ENCODE measurements around the gene MEIS3.

The MEIS3 gene

DNA sequence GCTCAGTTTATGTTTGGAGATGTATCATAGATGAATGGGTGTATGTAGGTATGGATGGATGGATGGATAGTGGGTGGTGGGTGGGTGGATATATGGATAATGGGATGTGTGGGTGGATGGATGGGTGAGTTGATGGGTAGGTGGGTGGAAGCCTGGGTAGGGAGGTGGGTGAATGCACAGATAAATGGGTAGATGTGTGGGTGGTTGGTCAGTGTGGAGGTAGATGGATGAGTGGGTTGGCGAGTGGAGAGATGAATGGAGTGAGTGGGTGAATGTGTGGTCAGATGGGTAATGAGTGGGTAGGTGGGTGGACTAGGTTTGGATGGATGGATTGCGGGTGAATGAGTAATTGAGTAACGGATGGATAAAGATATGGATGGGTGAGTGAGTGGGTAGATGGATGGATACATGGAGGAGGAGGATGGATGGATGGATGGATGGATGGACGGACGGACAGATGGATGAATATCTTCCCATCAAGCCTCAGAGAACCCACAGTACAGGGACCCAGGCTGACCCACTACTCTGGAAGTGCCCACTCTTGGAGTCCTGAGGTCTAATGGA is 13.4 kb downstream of the MEIS3 start:
- Histone ChIP-seq H3K4me1 (ENCODE audit: insufficient read depth, insufficient read length) (peaks cover 4% of the 10 kb centered on the region), H3K4me3 (ENCODE audit: insufficient read length, low read depth) (no peak overlapping the region), H3K27me3 (ENCODE audit: insufficient read depth, insufficient read length) (no peaks in the 10 kb centered on the region), H3K9ac (ENCODE audit: insufficient read length, low read depth) (no peak overlapping the region), H3K9me3 (ENCODE audit: insufficient read depth, low read length) (no peaks in the 10 kb centered on the region), H3K36me3 (ENCODE audit: insufficient read depth, insufficient read length, low read length) (peaks cover 29% of the 10 kb centered on the region)
- TF ChIP-seq SUZ12 (IDR thresholded peaks at IDR 0.05; ENCODE audit: extremely low read depth, insufficient read depth, insufficient read length) (no peak), YY1 (IDR thresholded peaks at IDR 0.05; ENCODE audit: insufficient read depth, insufficient read length) (no peak)
- no peak for DNase-seq (ENCODE audit: low read depth, low spot score)

DNA sequence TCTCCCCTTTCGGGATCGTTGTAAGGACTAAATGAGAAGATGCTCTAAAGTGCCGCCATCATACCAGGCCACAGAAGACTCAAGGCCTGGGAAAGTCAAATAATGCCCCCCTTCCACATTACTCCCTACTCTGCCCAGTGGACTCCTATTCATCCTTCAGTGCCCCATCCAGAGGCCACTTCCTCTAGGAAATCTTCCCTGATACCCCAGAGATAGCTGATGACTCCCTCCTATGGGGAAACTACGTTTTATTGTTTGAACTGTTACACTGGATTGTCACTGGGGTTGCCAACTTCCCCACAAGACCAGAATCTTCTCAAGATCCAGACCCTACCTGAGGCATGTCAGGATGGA is 14.2 kb downstream of the MEIS3 start:
- H3K9me3 ChIP-seq (ENCODE audit: insufficient read depth, low read length) = no peaks in the 10 kb centered on the region
- DNase-seq (ENCODE audit: low read depth, low spot score) = no peak
- no peak overlapping the region for H3K4me3 ChIP-seq (ENCODE audit: insufficient read length, low read depth)
- TF ChIP-seq YY1 (IDR thresholded peaks at IDR 0.05; ENCODE audit: insufficient read depth, insufficient read length) (no peak), ZNF274 (IDR thresholded peaks at IDR 0.05; ENCODE audit: low read depth, low read length) (no peak), SUZ12 (IDR thresholded peaks at IDR 0.05; ENCODE audit: extremely low read depth, insufficient read depth, insufficient read length) (no peak)
- H3K9ac ChIP-seq (ENCODE audit: insufficient read length, low read depth) = no peak overlapping the region
- H3K36me3 ChIP-seq (ENCODE audit: insufficient read depth, insufficient read length, low read length) = peaks cover 29% of the 10 kb centered on the region
- H3K4me1 ChIP-seq (ENCODE audit: insufficient read depth, insufficient read length) = peaks cover 4% of the 10 kb centered on the region
- H3K27me3 ChIP-seq (ENCODE audit: insufficient read depth, insufficient read length) = no peaks in the 10 kb centered on the region

DNA sequence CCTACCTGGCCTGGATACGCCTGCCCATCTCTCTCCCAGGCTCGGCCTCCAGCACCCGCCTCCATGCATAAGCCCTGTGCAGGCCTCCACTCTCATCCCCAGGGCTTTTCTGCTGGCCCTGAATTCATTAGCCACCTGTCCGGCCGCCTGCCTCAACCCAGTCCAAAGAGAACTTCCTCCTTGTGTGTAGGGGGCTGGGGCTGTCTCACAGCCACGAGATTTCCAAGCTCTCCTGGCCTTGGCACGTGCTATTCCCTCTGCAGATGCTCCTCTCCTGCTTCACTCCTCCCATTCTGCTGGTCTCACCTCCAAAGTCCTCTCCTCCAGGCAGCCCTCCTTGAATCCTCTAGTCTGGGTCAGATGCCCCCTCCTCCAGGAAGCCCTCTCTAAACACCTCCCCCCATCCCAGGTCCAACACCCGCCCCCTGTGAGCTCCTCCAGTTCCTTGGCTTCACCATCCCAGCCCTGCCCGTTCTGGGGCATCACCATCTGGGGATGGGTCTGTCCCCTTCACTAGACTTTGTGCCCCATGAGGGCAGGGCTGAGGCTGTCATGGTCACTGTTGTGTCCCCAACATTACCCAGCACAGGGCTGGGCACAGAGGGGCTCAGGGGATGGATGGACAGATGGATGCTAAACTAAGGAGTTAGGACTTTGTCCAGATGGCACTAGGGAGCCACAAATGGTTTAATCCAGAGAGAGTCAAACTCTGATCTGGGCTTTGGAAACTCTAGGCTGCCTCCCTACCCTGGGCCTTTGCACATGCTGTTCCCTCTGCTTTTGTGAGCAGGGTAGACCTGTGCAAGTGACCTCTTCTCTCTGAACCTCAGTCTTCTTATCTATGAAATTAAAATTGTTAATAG is 14.8 kb downstream of the MEIS3 start:
- no peak for DNase-seq (ENCODE audit: low read depth, low spot score)
- H3K9ac ChIP-seq (ENCODE audit: insufficient read length, low read depth) = no peak overlapping the region
- peaks cover 4% of the 10 kb centered on the region for H3K4me1 ChIP-seq (ENCODE audit: insufficient read depth, insufficient read length)
- no peaks in the 10 kb centered on the region for H3K27me3 ChIP-seq (ENCODE audit: insufficient read depth, insufficient read length)
- no peak overlapping the region for H3K4me3 ChIP-seq (ENCODE audit: insufficient read length, low read depth)
- H3K9me3 ChIP-seq (ENCODE audit: insufficient read depth, low read length) = no peaks in the 10 kb centered on the region
- H3K36me3 ChIP-seq (ENCODE audit: insufficient read depth, insufficient read length, low read length) = peaks cover 29% of the 10 kb centered on the region
- no peak for TF ChIP-seq SUZ12 (IDR thresholded peaks at IDR 0.05; ENCODE audit: extremely low read depth, insufficient read depth, insufficient read length)
- no peak for TF ChIP-seq YY1 (IDR thresholded peaks at IDR 0.05; ENCODE audit: insufficient read depth, insufficient read length)
- TF ChIP-seq ZNF274 (IDR thresholded peaks at IDR 0.05; ENCODE audit: low read depth, low read length) = no peak

DNA sequence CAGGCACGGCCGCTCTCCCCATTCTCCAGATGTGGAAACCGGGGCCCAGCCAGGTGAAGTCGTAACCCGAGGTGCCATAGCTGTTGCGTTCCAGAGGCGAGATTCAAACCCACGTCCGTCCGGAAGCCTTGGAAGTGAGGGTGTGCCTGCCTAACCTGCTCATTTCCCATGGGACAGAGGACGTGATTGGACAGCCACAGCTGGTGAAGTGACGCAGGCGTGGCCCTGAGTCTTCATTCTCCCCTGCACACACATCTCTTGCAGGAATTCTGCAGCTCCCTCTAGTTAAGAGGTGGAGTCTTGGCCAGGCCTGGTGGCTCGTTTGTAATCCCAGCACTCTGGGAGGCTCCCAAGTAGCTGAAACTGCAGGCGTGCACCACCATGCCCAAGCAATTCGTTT is 16.8 kb downstream of the MEIS3 start:
- Histone ChIP-seq H3K36me3 (ENCODE audit: insufficient read depth, insufficient read length, low read length) (peaks cover 22% of the 10 kb centered on the region), H3K27me3 (ENCODE audit: insufficient read depth, insufficient read length) (no peaks in the 10 kb centered on the region), H3K4me1 (ENCODE audit: insufficient read depth, insufficient read length) (peaks cover 4% of the 10 kb centered on the region), H3K4me3 (ENCODE audit: insufficient read length, low read depth) (no peak overlapping the region), H3K9ac (ENCODE audit: insufficient read length, low read depth) (no peak overlapping the region), H3K9me3 (ENCODE audit: insufficient read depth, low read length) (no peaks in the 10 kb centered on the region)
- TF ChIP-seq ZNF274 (IDR thresholded peaks at IDR 0.05; ENCODE audit: low read depth, low read length) (no peak), YY1 (IDR thresholded peaks at IDR 0.05; ENCODE audit: insufficient read depth, insufficient read length) (no peak), SUZ12 (IDR thresholded peaks at IDR 0.05; ENCODE audit: extremely low read depth, insufficient read depth, insufficient read length) (no peak)
- DNase-seq (ENCODE audit: low read depth, low spot score) = no peak

- Histone ChIP-seq H3K4me1 (ENCODE audit: insufficient read depth, insufficient read length) (peaks cover 2% of the 10 kb centered on the region), H3K27me3 (ENCODE audit: insufficient read depth, insufficient read length) (no peaks in the 10 kb centered on the region), H3K9ac (ENCODE audit: insufficient read length, low read depth) (peak overlapping the region; percentile 64), H3K36me3 (ENCODE audit: insufficient read depth, insufficient read length, low read length) (peaks cover 6% of the 10 kb centered on the region), H3K4me3 (ENCODE audit: insufficient read length, low read depth) (no peak overlapping the region), H3K9me3 (ENCODE audit: insufficient read depth, low read length) (no peaks in the 10 kb centered on the region)
- DNase-seq (ENCODE audit: low read depth, low spot score) = no peak
- no peak for TF ChIP-seq ZNF274 (IDR thresholded peaks at IDR 0.05; ENCODE audit: low read depth, low read length)
- TF ChIP-seq YY1 (IDR thresholded peaks at IDR 0.05; ENCODE audit: insufficient read depth, insufficient read length) = no peak
- TF ChIP-seq SUZ12 (IDR thresholded peaks at IDR 0.05; ENCODE audit: extremely low read depth, insufficient read depth, insufficient read length) = no peak
These were observed 20.4 kb downstream of the MEIS3 start for GRCh38 chr19:47398707-47399597.

DNA sequence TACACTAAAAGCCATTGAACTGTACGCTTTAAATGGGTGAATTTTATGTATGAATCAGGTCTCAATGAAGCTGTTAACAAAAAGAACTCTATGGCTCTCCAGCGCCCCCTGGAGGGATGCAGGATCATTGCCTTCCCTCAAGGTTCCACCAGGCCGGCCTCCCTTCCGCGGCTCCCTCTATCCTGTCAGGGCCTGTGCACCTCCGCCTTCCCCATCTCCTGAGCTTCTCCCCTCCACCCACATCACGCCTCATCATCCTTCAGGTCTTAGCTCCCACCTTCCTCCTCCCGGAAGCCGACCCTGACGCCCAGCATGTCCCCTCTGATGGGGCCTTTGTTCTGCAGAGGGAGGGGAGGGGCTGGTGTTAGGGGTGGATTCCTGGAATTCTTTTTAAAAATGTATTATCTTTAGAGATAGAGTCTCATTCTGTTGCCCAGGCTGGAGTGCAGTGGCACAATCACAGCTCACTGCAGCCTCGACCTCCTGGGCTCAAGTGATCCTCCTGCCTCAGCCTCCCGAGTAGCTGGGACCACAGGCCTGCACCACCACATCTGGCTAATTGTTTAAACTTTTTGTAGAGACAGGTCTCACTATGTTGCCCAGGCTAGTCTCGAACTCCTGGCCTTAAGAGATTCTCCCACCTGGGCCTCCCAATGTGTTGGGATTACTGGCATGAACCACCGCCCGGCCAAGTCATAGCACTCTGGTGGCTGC is 27.7 kb downstream of the MEIS3 start:
- Histone ChIP-seq H3K4me3 (ENCODE audit: insufficient read length, low read depth) (no peak overlapping the region), H3K36me3 (ENCODE audit: insufficient read depth, insufficient read length, low read length) (no peaks in the 10 kb centered on the region), H3K27me3 (ENCODE audit: insufficient read depth, insufficient read length) (no peaks in the 10 kb centered on the region), H3K4me1 (ENCODE audit: insufficient read depth, insufficient read length) (peaks cover 2% of the 10 kb centered on the region), H3K9me3 (ENCODE audit: insufficient read depth, low read length) (no peaks in the 10 kb centered on the region; the same call in none of the 2 replicates), H3K9ac (ENCODE audit: insufficient read length, low read depth) (no peak overlapping the region)
- TF ChIP-seq ZNF274 (IDR thresholded peaks at IDR 0.05; ENCODE audit: low read depth, low read length) = no peak
- TF ChIP-seq SUZ12 (IDR thresholded peaks at IDR 0.05; ENCODE audit: extremely low read depth, insufficient read depth, insufficient read length) = no peak
- no peak for TF ChIP-seq YY1 (IDR thresholded peaks at IDR 0.05; ENCODE audit: insufficient read depth, insufficient read length)
- peak; percentile 92 for DNase-seq (ENCODE audit: low read depth, low spot score)
